Endometrium (tissue), 2 donors: ENCODE results near the gene EPHA7.

Experiments used
- FAIRE-seq: peaks from 2 replicates; lab custom pipeline; 2012; peaks lifted over from hg19 to GRCh38; lab: Jason Lieb, UNC
- donor health status: control.
- donor health status: control.

EPHA7 gene

GRCh38 chr6:93419304-93420162, at the start of gene EPHA7:
Gene EPHA7, minus strand, starts transcription at chr6:93419559. Its CDS starts 218 bp downstream, at chr6:93419341.
- peak; percentile 80 for FAIRE-seq

- no peak for FAIRE-seq
These were observed 48.9 kb upstream of the EPHA7 start for GRCh38 chr6:93468291-93468690.

GRCh38 chr6:93454533-93454932, 35.2 kb upstream of the EPHA7 start:
- FAIRE-seq: no peak

GRCh38 chr6:93453956-93454355, 34.6 kb upstream of the EPHA7 start:
- FAIRE-seq: no peak

GRCh38 chr6:93447874-93448273, 28.5 kb upstream of the EPHA7 start:
- no peak for FAIRE-seq

GRCh38 chr6:93437491-93437890, 18.1 kb upstream of the EPHA7 start:
- FAIRE-seq: no peak

GRCh38 chr6:93433592-93433991, 14.2 kb upstream of the EPHA7 start:
- no peak for FAIRE-seq

- no peak for FAIRE-seq
These were observed 5.1 kb upstream of the EPHA7 start for GRCh38 chr6:93424303-93425064.

GRCh38 chr6:93423542-93423941, 4.2 kb upstream of the EPHA7 start:
- no peak for FAIRE-seq

GRCh38 chr6:93420163-93420795, 920 bp upstream of the EPHA7 start:
- FAIRE-seq: no peak

GRCh38 chr6:93418408-93419303, 703 bp downstream of the EPHA7 start:
- FAIRE-seq: no peak

- FAIRE-seq: no peak
These were observed 1.3 kb downstream of the EPHA7 start for GRCh38 chr6:93418033-93418407.

GRCh38 chr6:93417421-93418013, 1.8 kb downstream of the EPHA7 start:
- no peak for FAIRE-seq

- FAIRE-seq: no peak
These were observed 2.6 kb downstream of the EPHA7 start for GRCh38 chr6:93416571-93417420.

- no peak for FAIRE-seq
These were observed 6.2 kb downstream of the EPHA7 start for GRCh38 chr6:93413190-93413589.

GRCh38 chr6:93412452-93412851, 6.9 kb downstream of the EPHA7 start:
- FAIRE-seq: no peak

- FAIRE-seq: peak; percentile 21
These were observed 12.2 kb downstream of the EPHA7 start for GRCh38 chr6:93407186-93407585.

GRCh38 chr6:93403390-93403789, 16.0 kb downstream of the EPHA7 start:
- no peak for FAIRE-seq

- no peak for FAIRE-seq
These were observed 20.6 kb downstream of the EPHA7 start for GRCh38 chr6:93398723-93399122.

- no peak for FAIRE-seq
These were observed 24.9 kb downstream of the EPHA7 start for GRCh38 chr6:93394471-93394870.
